CD14-positive monocyte (primary cell): ENCODE data around the gene TDP2. TPM values are rescaled to one million over a fixed set of nuclear protein-coding genes. Genes with fewer than 3 reads are reported as not detected.
A peak's percentile ranks its signal among the peaks of the same experiment; 100 is the strongest.

ENCODE experiments used
- DNase-seq, 3 donors: peaks; one replicate each; pipeline ENCODE4 v3.0.0-alpha.2; 2011 to 2022
- H2AFZ ChIP-seq: 2 replicates; pipeline ENCODE4 v1.6.0; 2012; ENCODE audit warnings: mild to moderate bottlenecking, low read depth, low read length, inconsistent platforms; ENCODE audit not compliant: insufficient read depth, poor library complexity, severe bottlenecking
- H3K27ac ChIP-seq, 2 donors: 1 replicate in 1 of 2; 2 replicates in 1 of 2; pipeline ENCODE4 v1.5.1; 2012 to 2013; ENCODE audit warnings: low read length in 2 of 2, control low read depth in 1 of 2, inconsistent platforms in 1 of 2, low read depth in 1 of 2, mild to moderate bottlenecking in 1 of 2
- H3K27me3 ChIP-seq, 2 donors: one replicate each; pipeline versions ENCODE4 v1.6.0 to v1.6.1; 2011 to 2013; ENCODE audit warnings: low read length in 2 of 2; ENCODE audit not compliant: control insufficient read depth in 2 of 2, insufficient read depth in 2 of 2
- H3K36me3 ChIP-seq, 2 donors: replicated peaks in 1 of 2; 1 replicate in 1 of 2; 2 replicates in 1 of 2; pipeline versions ENCODE4 v1.5.1 to v1.6.1; 2012 to 2013; ENCODE audit warnings: low read length in 2 of 2, control low read depth in 1 of 2, inconsistent platforms in 1 of 2, mild to moderate bottlenecking in 1 of 2; ENCODE audit not compliant: insufficient read depth in 2 of 2, control insufficient read depth in 1 of 2
- H3K4me1 ChIP-seq, 2 donors: 1 replicate in 1 of 2; 2 replicates in 1 of 2; pipeline versions ENCODE4 v1.5.1 to v1.6.1; 2012 to 2013; ENCODE audit warnings: low read length in 2 of 2, control low read depth in 1 of 2, inconsistent platforms in 1 of 2, mild to moderate bottlenecking in 1 of 2, moderate library complexity in 1 of 2; ENCODE audit not compliant: insufficient read depth in 2 of 2, control insufficient read depth in 1 of 2
- H3K4me2 ChIP-seq: replicated peaks from 2 replicates; pipeline ENCODE3; 2012; ENCODE audit warnings: low read length, moderate library complexity, mild to moderate bottlenecking; ENCODE audit not compliant: poor library complexity, severe bottlenecking; ENCODE audit errors: extremely low read depth
- H3K4me3 ChIP-seq, 3 experiments: fragments of 200-600 bp in 1 of 3; sonication (generic) in 1 of 3; replicated peaks in 1 of 3; 1 replicate in 2 of 3; 2 replicates in 1 of 3; pipeline ENCODE4 v1.5.1; 2011 to 2013; ENCODE audit warnings: low read length in 3 of 3, mild to moderate bottlenecking in 3 of 3, control low read depth in 2 of 3, low read depth in 2 of 3, inconsistent platforms in 1 of 3, moderate library complexity in 1 of 3
- H3K79me2 ChIP-seq: 2 replicates; pipeline ENCODE4 v1.6.0; 2012; ENCODE audit warnings: mild to moderate bottlenecking, control low read depth, inconsistent platforms, low read length, moderate library complexity; ENCODE audit not compliant: insufficient read depth
- H3K9ac ChIP-seq: 2 replicates; pipeline ENCODE4 v1.6.0; 2017; ENCODE audit warnings: low read length, mild to moderate bottlenecking; ENCODE audit not compliant: insufficient read depth, poor library complexity, severe bottlenecking
- H3K9me3 ChIP-seq, 2 donors: replicated peaks in 1 of 2; 1 replicate in 1 of 2; 2 replicates in 1 of 2; pipeline versions ENCODE4 v1.5.1 to v1.6.1; 2012 to 2013; ENCODE audit warnings: low read length in 2 of 2, control low read depth in 1 of 2; ENCODE audit not compliant: control insufficient read depth in 1 of 2, insufficient read depth in 1 of 2
- H4K20me1 ChIP-seq: 2 replicates; pipeline ENCODE4 v1.6.0; 2012; ENCODE audit warnings: mild to moderate bottlenecking, low read length, control low read depth, moderate library complexity; ENCODE audit not compliant: insufficient read depth
- H3K27ac Mint-ChIP-seq, 7 donors: one replicate each; pipeline ENCODE4 v1.8.0; 2020; ENCODE audit warnings: mild to moderate bottlenecking in 7 of 7, mixed read lengths in 7 of 7, moderate library complexity in 6 of 7, inconsistent platforms in 2 of 7
- H3K27me3 Mint-ChIP-seq, 3 donors: one replicate each; pipeline ENCODE4 v1.8.0; 2021 to 2022; ENCODE audit warnings: low read depth in 3 of 3, mild to moderate bottlenecking in 3 of 3, mixed read lengths in 3 of 3, moderate library complexity in 3 of 3, inconsistent platforms in 1 of 3
- H3K36me3 Mint-ChIP-seq, 2 donors: one replicate each; pipeline ENCODE4 v1.8.0; 2020; ENCODE audit warnings: mixed read lengths in 2 of 2, inconsistent platforms in 1 of 2, mild to moderate bottlenecking in 1 of 2
- H3K4me1 Mint-ChIP-seq: one replicate; pipeline ENCODE4 v1.8.0; 2020; ENCODE audit warnings: mild to moderate bottlenecking, mixed read lengths
- H3K4me3 Mint-ChIP-seq, 2 donors: one replicate each; pipeline ENCODE4 v1.8.0; 2020; ENCODE audit warnings: mild to moderate bottlenecking in 2 of 2, mixed read lengths in 2 of 2, moderate library complexity in 1 of 2
- H3K9me3 Mint-ChIP-seq, 7 donors: one replicate each; pipeline ENCODE4 v1.8.0; 2020 to 2022; ENCODE audit warnings: mixed read lengths in 7 of 7, mild to moderate bottlenecking in 6 of 7, moderate library complexity in 6 of 7, inconsistent platforms in 2 of 7
- whole genome bisulfite sequencing: methylation state at CpG from one replicate; pipeline ENCODE4 v1.1.5; 2013; ENCODE audit warnings: missing lambda C conversion rate; ENCODE audit not compliant: insufficient coverage; 5-methylcytosine and 5-hydroxymethylcytosine counted together
- intact Hi-C, 2 donors: fragments of 100-400 bp; cut with micrococcal nuclease; formaldehyde crosslinking; loops; one replicate each; pipeline versions ENCODE4 v1.15.0 to v1.15.1; 2023
- polyA plus RNA-seq, 3 donors: library from polyadenylated mRNA; depleted of rRNA in 1 of 3; unstranded in 2 of 3; stranded (reverse) in 1 of 3; fragments of 300-500 nt in 2 of 3; fragments of >200 nt in 1 of 3; fragmentation: Illumina TruSeq in 2 of 3; gene quantifications; 1 replicate in 2 of 3; 2 replicates in 1 of 3; pipeline ENCODE4 v1.2.3, GENCODE V29; 2012 to 2021
- TF ChIP-seq, protein P1 (sequence below): fragments of 200-600 bp; IDR thresholded peaks from one replicate; pipeline ENCODE4 v1.8.0; 2022; ENCODE audit warnings: antibody characterized with exemption, mild to moderate bottlenecking

The TDP2 gene
- polyA plus RNA-seq, 3 donors, result 21.0 to 24.2 (median 21.8) TPM

DNA sequence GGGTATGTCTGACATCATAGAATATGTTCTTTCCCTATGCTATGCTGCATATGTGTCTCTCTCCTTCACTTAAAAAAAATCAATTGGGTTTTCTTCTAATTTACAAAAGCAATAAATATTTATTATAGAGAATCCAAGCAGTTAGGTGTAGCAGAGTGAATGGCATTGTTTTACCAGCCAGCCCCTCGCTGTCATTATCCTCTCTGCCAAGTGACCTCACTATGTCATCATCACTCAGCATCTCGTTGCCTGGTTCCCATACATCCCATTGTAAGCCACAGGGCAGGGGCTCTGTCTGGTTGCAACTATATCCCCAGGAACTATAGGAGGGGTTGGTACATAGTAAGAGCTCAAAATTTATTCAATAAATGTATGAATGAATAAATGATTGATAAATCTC lies 52.1 kb downstream of the TDP2 start:
- Histone ChIP-seq H3K36me3 (no peaks in the 10 kb centered on the region), H3K27me3 (peaks cover 0 to 8% of the 10 kb centered on the region in 2 donors), H3K4me1 (no peaks in the 10 kb centered on the region), H3K79me2 (no peaks in the 10 kb centered on the region), H4K20me1 (no peaks in the 10 kb centered on the region), H3K4me3 (no peak overlapping the region), H2AFZ (no peak overlapping the region), H3K9ac (no peak overlapping the region), H3K4me2 (no peak overlapping the region), H3K9me3 (no peaks in the 10 kb centered on the region), H3K27ac (no peak overlapping the region)
- intact Hi-C loops, result no loop called here
- H3K9me3 Mint-ChIP-seq, result peaks cover 0 to 2% (median 0%) of the 10 kb centered on the region in 7 donors
- H3K27ac Mint-ChIP-seq, result no peak overlapping the region
- TF ChIP-seq, protein P1, sequence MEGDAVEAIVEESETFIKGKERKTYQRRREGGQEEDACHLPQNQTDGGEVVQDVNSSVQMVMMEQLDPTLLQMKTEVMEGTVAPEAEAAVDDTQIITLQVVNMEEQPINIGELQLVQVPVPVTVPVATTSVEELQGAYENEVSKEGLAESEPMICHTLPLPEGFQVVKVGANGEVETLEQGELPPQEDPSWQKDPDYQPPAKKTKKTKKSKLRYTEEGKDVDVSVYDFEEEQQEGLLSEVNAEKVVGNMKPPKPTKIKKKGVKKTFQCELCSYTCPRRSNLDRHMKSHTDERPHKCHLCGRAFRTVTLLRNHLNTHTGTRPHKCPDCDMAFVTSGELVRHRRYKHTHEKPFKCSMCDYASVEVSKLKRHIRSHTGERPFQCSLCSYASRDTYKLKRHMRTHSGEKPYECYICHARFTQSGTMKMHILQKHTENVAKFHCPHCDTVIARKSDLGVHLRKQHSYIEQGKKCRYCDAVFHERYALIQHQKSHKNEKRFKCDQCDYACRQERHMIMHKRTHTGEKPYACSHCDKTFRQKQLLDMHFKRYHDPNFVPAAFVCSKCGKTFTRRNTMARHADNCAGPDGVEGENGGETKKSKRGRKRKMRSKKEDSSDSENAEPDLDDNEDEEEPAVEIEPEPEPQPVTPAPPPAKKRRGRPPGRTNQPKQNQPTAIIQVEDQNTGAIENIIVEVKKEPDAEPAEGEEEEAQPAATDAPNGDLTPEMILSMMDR, result no peak
- no peaks in the 10 kb centered on the region for H3K36me3 Mint-ChIP-seq
- H3K27me3 Mint-ChIP-seq, result peaks cover 3 to 15% (median 6%) of the 10 kb centered on the region in 3 donors
- no peak overlapping the region for H3K4me3 Mint-ChIP-seq
- no peaks in the 10 kb centered on the region for H3K4me1 Mint-ChIP-seq
- DNase-seq, result no peak
- no CpG with 5 or more reads among the region's 2 CpGs for WGBS

DNA sequence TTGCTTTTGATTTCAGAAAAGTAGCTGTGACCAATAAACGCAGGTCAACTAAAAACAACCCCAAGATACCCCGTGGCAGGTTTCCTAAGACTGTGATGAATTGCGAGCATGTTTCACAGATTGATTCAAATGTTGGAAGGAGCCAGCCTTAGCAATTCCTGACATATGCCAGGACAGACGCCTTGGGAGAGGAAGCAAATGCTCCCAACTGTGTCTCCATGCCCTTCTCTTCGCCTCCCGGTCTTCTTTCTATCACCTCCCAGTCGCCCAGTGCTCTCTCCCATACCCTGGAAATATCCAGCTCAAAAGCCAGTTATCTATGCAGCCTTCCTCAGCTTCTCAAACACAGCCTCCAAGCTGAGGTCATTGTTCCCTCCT lies 52.7 kb downstream of the TDP2 start:
- H3K27ac Mint-ChIP-seq, result peak overlapping the region in 1 of 7 donors; percentile 27
- no peak overlapping the region for H3K27ac ChIP-seq
- 93% methylated on average over 5 of the region's 7 CpGs for WGBS
- TF ChIP-seq, protein P1, result no peak
- no peaks in the 10 kb centered on the region for H4K20me1 ChIP-seq
- no peak overlapping the region for H3K4me3 ChIP-seq
- H3K79me2 ChIP-seq, result no peaks in the 10 kb centered on the region
- H3K4me2 ChIP-seq, result no peak overlapping the region
- no peaks in the 10 kb centered on the region for H3K36me3 Mint-ChIP-seq
- no peak overlapping the region for H3K9ac ChIP-seq
- H3K27me3 ChIP-seq, result peaks cover 0 to 8% of the 10 kb centered on the region in 2 donors
- no peaks in the 10 kb centered on the region for H3K4me1 Mint-ChIP-seq
- H3K4me1 ChIP-seq, result no peaks in the 10 kb centered on the region
- intact Hi-C loops, result no loop called here
- no peaks in the 10 kb centered on the region for H3K36me3 ChIP-seq
- no peak overlapping the region for H2AFZ ChIP-seq
- no peaks in the 10 kb centered on the region for H3K9me3 ChIP-seq
- H3K9me3 Mint-ChIP-seq, result peaks cover 0 to 2% (median 0%) of the 10 kb centered on the region in 7 donors
- H3K4me3 Mint-ChIP-seq, result no peak overlapping the region
- peaks cover 0 to 15% (median 6%) of the 10 kb centered on the region in 3 donors for H3K27me3 Mint-ChIP-seq
- DNase-seq, result no peak
